Endothelial cell of umbilical vein (primary cell): Measurements from ENCODE around the gene CFAP70. TPM values are rescaled to one million over a fixed set of nuclear protein-coding genes. Genes with fewer than 3 reads are reported as not detected.

ENCODE experiments used
- BruUV-seq: library from RNA; stranded (reverse); fragments of 400-500 nt; replicated peaks from 2 replicates; lab custom pipeline; 2021; lab: Mats Ljungman, UMichigan
- CTCF ChIA-PET: fragments of 300-600, 350-600 bp; sonication (Branson Sonifier 250); formaldehyde crosslinking; loops from one replicate; lab custom pipeline; 2021; ENCODE audit warnings: antibody characterized with exemption, inconsistent platforms; lab: Charles Lee
- POLR2A ChIA-PET: fragments of 300-600, 350-600 bp; sonication (Branson Sonifier 250); formaldehyde crosslinking; loops from one replicate; lab custom pipeline; 2021; ENCODE audit warnings: antibody characterized with exemption, inconsistent platforms; lab: Charles Lee
- DNase-seq: peaks from one replicate; pipeline ENCODE4 v3.0.0-alpha.2; 2011; ENCODE audit warnings: low read depth, low spot score
- FAIRE-seq: peaks from 2 replicates; lab custom pipeline; 2011; peaks lifted over from hg19 to GRCh38; lab: Jason Lieb, UNC
- H2AFZ ChIP-seq: 2 replicates; pipeline ENCODE4 v1.6.0; 2012; ENCODE audit warnings: low read depth, low read length, control low read depth, inconsistent platforms
- H3K27ac ChIP-seq: 2 replicates; pipeline ENCODE4 v1.5.1; 2011; ENCODE audit warnings: low read depth, mild to moderate bottlenecking, control low read depth, low read length, moderate library complexity; ENCODE audit not compliant: insufficient read depth
- H3K27me3 ChIP-seq, 2 experiments: 2 replicates each; pipeline versions ENCODE4 v1.6.0 to v1.6.1; 2011; ENCODE audit warnings: low read length in 2 of 2, mixed read lengths in 1 of 2; ENCODE audit not compliant: control insufficient read depth in 2 of 2, insufficient read depth in 2 of 2
- H3K36me3 ChIP-seq, 2 experiments: 2 replicates in 1 of 2; 3 replicates in 1 of 2; pipeline ENCODE4 v1.5.1; 2011; ENCODE audit warnings: low read length in 2 of 2, mild to moderate bottlenecking in 1 of 2, moderate library complexity in 1 of 2; ENCODE audit not compliant: control insufficient read depth in 2 of 2, insufficient read depth in 2 of 2; ENCODE audit errors: extremely low read depth in 1 of 2
- H3K4me1 ChIP-seq: 3 replicates; pipeline ENCODE4 v1.5.1; 2011; ENCODE audit warnings: mild to moderate bottlenecking, low read length; ENCODE audit not compliant: control insufficient read depth, insufficient read depth; ENCODE audit errors: extremely low read depth
- H3K4me2 ChIP-seq: 2 replicates; pipeline ENCODE4 v1.6.1; 2011; ENCODE audit warnings: low read length, control low read depth, mixed read lengths; ENCODE audit not compliant: insufficient read depth
- H3K4me3 ChIP-seq, 3 experiments: fragments of 200-600 bp in 1 of 3; sonication (generic), shearing (Covaris generic) in 1 of 3; replicated peaks in 1 of 3; 2 replicates each; pipeline ENCODE4 v1.5.1; 2011 to 2016; ENCODE audit warnings: control low read depth in 3 of 3, low read length in 3 of 3, mild to moderate bottlenecking in 2 of 3, inconsistent platforms in 1 of 3, low read depth in 1 of 3, moderate library complexity in 1 of 3; ENCODE audit not compliant: insufficient read depth in 1 of 3
- H3K79me2 ChIP-seq: 2 replicates; pipeline ENCODE4 v1.6.0; 2012; ENCODE audit warnings: low read length, inconsistent platforms; ENCODE audit not compliant: control insufficient read depth, insufficient read depth
- H3K9ac ChIP-seq: replicated peaks from 2 replicates; pipeline ENCODE3; 2011; ENCODE audit warnings: low read length, control low read depth; ENCODE audit not compliant: insufficient read depth; ENCODE audit errors: extremely low read depth
- H3K9me1 ChIP-seq: replicated peaks from 3 replicates; pipeline ENCODE4 v1.6.0; 2011; ENCODE audit warnings: mild to moderate bottlenecking, low read length; ENCODE audit not compliant: control insufficient read depth, insufficient read depth; ENCODE audit errors: extremely low read depth
- H3K9me3 ChIP-seq: replicated peaks from 2 replicates; pipeline ENCODE4 v1.5.1; 2012; ENCODE audit warnings: low read length, inconsistent platforms; ENCODE audit not compliant: control insufficient read depth, insufficient read depth
- H4K20me1 ChIP-seq: replicated peaks from 2 replicates; pipeline ENCODE3; 2011; ENCODE audit warnings: mild to moderate bottlenecking, low read length; ENCODE audit not compliant: control insufficient read depth, insufficient read depth; ENCODE audit errors: extremely low read depth
- CTCF ChIP-seq, 2 donors: IDR thresholded peaks; 1 replicate in 1 of 2; 2 replicates in 1 of 2; pipeline ENCODE4 v1.5.1; 2011; ENCODE audit warnings: low read length in 2 of 2, mild to moderate bottlenecking in 2 of 2, moderate library complexity in 2 of 2, control low read depth in 1 of 2, inconsistent platforms in 1 of 2, low read depth in 1 of 2; ENCODE audit not compliant: insufficient read depth in 1 of 2; ENCODE audit errors: extremely low read depth in 1 of 2
- EZH2 ChIP-seq: IDR thresholded peaks from 2 replicates; pipeline ENCODE4 v1.6.1; 2012; ENCODE audit warnings: borderline replicate concordance, low read depth, mild to moderate bottlenecking, moderate library complexity, low read length, inconsistent platforms; ENCODE audit not compliant: severe bottlenecking
- FOS ChIP-seq: IDR thresholded peaks from 2 replicates; pipeline ENCODE4 v1.6.1; 2011; ENCODE audit warnings: mild to moderate bottlenecking, low read length, moderate library complexity, borderline replicate concordance; ENCODE audit not compliant: insufficient read depth
- GATA2 ChIP-seq: IDR thresholded peaks from 2 replicates; pipeline ENCODE4 v1.7.0; 2011; ENCODE audit warnings: low read depth, mild to moderate bottlenecking, moderate library complexity, mixed read lengths, low read length; ENCODE audit not compliant: insufficient read length, insufficient read depth
- JUN ChIP-seq: IDR thresholded peaks from 2 replicates; pipeline ENCODE4 v1.6.1; 2011; ENCODE audit warnings: borderline replicate concordance, low read depth; ENCODE audit not compliant: insufficient read length, insufficient read depth
- MAX ChIP-seq: IDR thresholded peaks from 2 replicates; pipeline ENCODE4 v1.6.1; 2011; ENCODE audit not compliant: insufficient read depth, insufficient read length
- MYC ChIP-seq: IDR thresholded peaks from one replicate; pipeline ENCODE4 v1.6.1; 2011; ENCODE audit warnings: mild to moderate bottlenecking, low read depth, low read length
- POLR2A ChIP-seq: IDR thresholded peaks from 2 replicates; pipeline ENCODE4 v1.6.1; 2012; ENCODE audit warnings: low read depth, mild to moderate bottlenecking, control low read depth, low read length
- POLR2AphosphoS5 ChIP-seq: IDR thresholded peaks from 2 replicates; pipeline ENCODE4 v1.6.1; 2012; ENCODE audit warnings: low read depth, mild to moderate bottlenecking, control low read depth, low read length, moderate library complexity; ENCODE audit not compliant: insufficient read depth
- dilution Hi-C: fragments of 300-500 bp; cut with MboI; formaldehyde crosslinking; loops from one replicate; pipeline ENCODE4 v1.15.0; 2019; ENCODE audit warnings: low sequenced_read_pairs; ENCODE audit not compliant: extremely low pct_ligation_motif_present
- intact Hi-C: fragments of 100-400 bp; cut with micrococcal nuclease; formaldehyde crosslinking; loops from one replicate; pipeline ENCODE4 v1.10.0; 2022
- polyA plus RNA-seq, 4 experiments: library from polyadenylated mRNA; depleted of rRNA in 3 of 4; stranded (reverse) in 3 of 4; unstranded in 1 of 4; fragments of >200 nt; gene quantifications; 2 replicates each; pipeline versions ENCODE4 v1.2.1 to v1.2.3, GENCODE V29; 2011 to 2012; ENCODE audit warnings: missing spikeins in 1 of 4
- total RNA-seq: library from RNA; stranded (reverse); gene quantifications from 2 replicates; pipeline ENCODE4 v1.2.3, GENCODE V29; 2021

The CFAP70 gene
- total and polyA plus RNA-seq, 2 donors (not counting 3 experiments of a cell fraction or from before 2014, with no cell fraction given), result 0.19 to 0.27 TPM

GRCh38 chr10:73376679-73377078 is 18.0 kb upstream of the CFAP70 start:
- FAIRE-seq (no peak), DNase-seq (no peak)
- H3K79me2 ChIP-seq, result no peaks in the 10 kb centered on the region
- no peak overlapping the region for H3K27ac ChIP-seq
- no TSS peak for BruUV-seq
- TF ChIP-seq MAX (no peak), FOS (no peak), JUN (no peak), POLR2A (no peak), GATA2 (no peak), CTCF (IDR thresholded peaks at IDR 0.05; ENCODE audit: extremely low read depth in 1 of 2, insufficient read depth in 1 of 2, low read depth in 1 of 2, low read length in 2 of 2) (no peak), EZH2 (no peak), MYC (no peak), POLR2AphosphoS5 (no peak)
- dilution Hi-C loops (no loop called here), intact Hi-C loops (no loop called here)
- POLR2A ChIA-PET, result no interaction called here
- CTCF ChIA-PET, result no interaction called here
- H3K4me1 ChIP-seq, result no peaks in the 10 kb centered on the region
- peaks cover 0 to 12% of the 10 kb centered on the region in 2 experiments for H3K36me3 ChIP-seq
- no peak overlapping the region for H3K4me3 ChIP-seq
- no peak overlapping the region for H3K9ac ChIP-seq
- H3K9me1 ChIP-seq, result no peaks in the 10 kb centered on the region
- H3K4me2 ChIP-seq, result no peak overlapping the region
- H2AFZ ChIP-seq, result no peak overlapping the region
- no peaks in the 10 kb centered on the region for H4K20me1 ChIP-seq
- H3K9me3 ChIP-seq, result no peaks in the 10 kb centered on the region
- H3K27me3 ChIP-seq, result no peaks in the 10 kb centered on the region
